Panc1 (cell line): ENCODE measurements around the gene KIF12. TPM values are rescaled to one million over a fixed set of nuclear protein-coding genes. Genes with fewer than 3 reads are reported as not detected.

Source experiments
- ATAC-seq: fragments of 200-7000 bp; cut with Tn5 transposase; 2 replicates; pipeline ENCODE4 v1.9.1; 2020; ENCODE audit warnings: mild to moderate bottlenecking, moderate library complexity
- BruUV-seq: library from RNA; stranded (reverse); fragments of 400-500 nt; replicated peaks from 2 replicates; lab custom pipeline; 2021; lab: Mats Ljungman, UMichigan
- CTCF ChIA-PET: fragments of 300-600 bp; sonication (Branson Sonifier 250); formaldehyde crosslinking; loops from one replicate; lab custom pipeline; 2022; ENCODE audit warnings: antibody characterized with exemption; lab: Charles Lee
- POLR2A ChIA-PET: fragments of 300-600 bp; sonication (Branson Sonifier 250); formaldehyde crosslinking; loops from one replicate; lab custom pipeline; 2022; ENCODE audit warnings: antibody characterized with exemption; lab: Charles Lee
- DNase-seq: peaks from one replicate; pipeline ENCODE4 v3.0.0-alpha.2; 2010; ENCODE audit warnings: low read depth, low spot score
- H3K27ac ChIP-seq: 2 replicates; pipeline ENCODE4 v1.5.1; 2011; ENCODE audit warnings: mild to moderate bottlenecking, low read length, inconsistent platforms
- H3K27me3 ChIP-seq: fragments of 200-500 bp; sonication (Bioruptor generic); 2 replicates; pipeline ENCODE4 v1.6.0; 2014; ENCODE audit warnings: low read length, inconsistent platforms; ENCODE audit not compliant: control insufficient read depth, insufficient read depth
- H3K36me3 ChIP-seq: fragments of 200-500 bp; sonication (Bioruptor generic); 2 replicates; pipeline ENCODE4 v1.5.1; 2014; ENCODE audit warnings: inconsistent platforms, mild to moderate bottlenecking, low read length, moderate library complexity; ENCODE audit not compliant: control insufficient read depth, insufficient read depth
- H3K4me1 ChIP-seq: 2 replicates; pipeline ENCODE4 v1.5.1; 2011; ENCODE audit warnings: inconsistent platforms, mild to moderate bottlenecking, low read length, moderate library complexity; ENCODE audit not compliant: control insufficient read depth, insufficient read depth
- H3K4me3 ChIP-seq, 2 experiments: 2 replicates each; pipeline ENCODE4 v1.5.1; 2011 to 2012; ENCODE audit warnings: low read depth in 2 of 2, low read length in 2 of 2, mild to moderate bottlenecking in 2 of 2, inconsistent platforms in 1 of 2, moderate library complexity in 1 of 2
- H3K9me3 ChIP-seq: fragments of 200-500 bp; sonication (Bioruptor generic); 2 replicates; pipeline ENCODE4 v1.5.1; 2014; ENCODE audit warnings: low read depth, mild to moderate bottlenecking, inconsistent platforms, low read length, moderate library complexity; ENCODE audit not compliant: control insufficient read depth, insufficient read depth
- CTCF ChIP-seq: fragments of 450-650 bp; IDR thresholded peaks from 2 replicates; pipeline ENCODE4 v1.5.1; 2017; ENCODE audit warnings: mild to moderate bottlenecking
- POLR2AphosphoS5 ChIP-seq: IDR thresholded peaks from 2 replicates; pipeline ENCODE4 v1.6.1; 2012; ENCODE audit warnings: mild to moderate bottlenecking, low read depth, low read length, moderate library complexity
- REST ChIP-seq, 2 experiments: IDR thresholded peaks; 2 replicates each; pipeline ENCODE4 v1.6.1; 2011 to 2012; ENCODE audit warnings: low read depth in 2 of 2, control low read depth in 1 of 2, low read length in 1 of 2, mild to moderate bottlenecking in 1 of 2, moderate library complexity in 1 of 2; ENCODE audit not compliant: insufficient read depth in 1 of 2
- SIN3A ChIP-seq: IDR thresholded peaks from 2 replicates; pipeline ENCODE4 v1.6.1; 2012; ENCODE audit warnings: low read depth, mild to moderate bottlenecking, low read length, moderate library complexity, borderline replicate concordance; ENCODE audit not compliant: insufficient read depth
- TCF7L2 ChIP-seq: IDR thresholded peaks from 2 replicates; pipeline ENCODE4 v1.6.1; 2011; ENCODE audit warnings: mild to moderate bottlenecking, low read depth, low read length, inconsistent platforms
- in situ Hi-C: cut with HindIII; loops from 2 replicates; pipeline ENCODE4 v1.10.0; 2016; ENCODE audit warnings: low sequenced_read_pairs, low pct_unique_long_range_greater_than_20kb
- intact Hi-C: fragments of 100-400 bp; cut with micrococcal nuclease; formaldehyde crosslinking; loops from one replicate; pipeline ENCODE4 v1.10.0; 2022; ENCODE audit not compliant: unreplicated experiment
- total RNA-seq: library from RNA; stranded (reverse); gene quantifications from one replicate; pipeline ENCODE4 v1.2.1, GENCODE V29; 2021; ENCODE audit not compliant: unreplicated experiment

Gene KIF12
- total RNA-seq, 1 experiment from 2014 or later, result 0.87 TPM

- POLR2A ChIA-PET, result no interaction called here
- no peak for ATAC-seq
- no peaks in the 10 kb centered on the region for H3K36me3 ChIP-seq
- BruUV-seq, result no TSS peak
- H3K4me1 ChIP-seq, result no peaks in the 10 kb centered on the region
- peaks cover 5% of the 10 kb centered on the region; the same call in 1 of the 2 replicates for H3K27me3 ChIP-seq
- intact Hi-C loops (loop anchor here (5.0 kb wide), 1 partner anchor 47 kb away; no protein-coding TSS in a partner anchor), in situ Hi-C loops (no loop called here)
- no peak overlapping the region for H3K27ac ChIP-seq
- TF ChIP-seq REST (IDR thresholded peaks at IDR 0.05; ENCODE audit: insufficient read depth in 1 of 2, low read depth in 2 of 2, low read length in 1 of 2), result no peak
- TF ChIP-seq SIN3A, result no peak
- no peak for TF ChIP-seq POLR2AphosphoS5
- TF ChIP-seq TCF7L2, result no peak
- no peak for TF ChIP-seq CTCF
- no peak for DNase-seq
- CTCF ChIA-PET, result no interaction called here
- no peak overlapping the region for H3K4me3 ChIP-seq
- H3K9me3 ChIP-seq, result no peaks in the 10 kb centered on the region
Observed at GRCh38 chr9:114105236-114105635, 6.1 kb upstream of the KIF12 start.

DNA sequence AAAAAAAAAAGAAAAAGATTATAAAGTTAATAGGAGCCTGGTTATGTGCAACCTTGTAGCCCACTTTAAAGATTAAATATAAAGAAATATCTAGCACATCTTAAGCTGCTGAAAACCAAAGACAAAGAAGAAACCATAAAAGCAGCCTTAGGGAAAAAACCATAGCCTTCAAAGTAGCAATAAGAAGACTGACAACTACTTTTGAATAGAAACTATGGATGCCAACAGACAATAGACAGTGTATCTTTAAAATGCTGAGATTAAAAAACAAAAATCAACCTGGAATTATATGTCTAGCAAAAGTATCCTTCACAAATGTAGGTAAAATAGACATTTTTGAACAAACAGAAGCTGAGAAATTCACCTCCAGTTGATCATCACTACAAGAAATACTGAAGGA is 3.4 kb upstream of the KIF12 start:
- H3K9me3 ChIP-seq, result no peaks in the 10 kb centered on the region
- ChIA-PET POLR2A (no interaction called here), CTCF (interaction anchor here (0.6 kb wide), 1 partner anchor 380 kb away, joined by 8 read pairs; no protein-coding TSS in a partner anchor)
- TF ChIP-seq CTCF (no peak), POLR2AphosphoS5 (no peak), TCF7L2 (no peak), SIN3A (no peak)
- H3K36me3 ChIP-seq, result no peaks in the 10 kb centered on the region
- DNase-seq (no peak), ATAC-seq (no peak)
- intact Hi-C loops, result no loop called here
- H3K27me3 ChIP-seq, result peaks cover 5% of the 10 kb centered on the region; the same call in 1 of the 2 replicates
- in situ Hi-C loops, result no loop called here
- H3K4me3 ChIP-seq, result no peak overlapping the region
- no peaks in the 10 kb centered on the region for H3K4me1 ChIP-seq
- no peak overlapping the region for H3K27ac ChIP-seq
- BruUV-seq, result no TSS peak
